ENCODE measurements around the gene MYH9.

The MYH9 gene

DNA sequence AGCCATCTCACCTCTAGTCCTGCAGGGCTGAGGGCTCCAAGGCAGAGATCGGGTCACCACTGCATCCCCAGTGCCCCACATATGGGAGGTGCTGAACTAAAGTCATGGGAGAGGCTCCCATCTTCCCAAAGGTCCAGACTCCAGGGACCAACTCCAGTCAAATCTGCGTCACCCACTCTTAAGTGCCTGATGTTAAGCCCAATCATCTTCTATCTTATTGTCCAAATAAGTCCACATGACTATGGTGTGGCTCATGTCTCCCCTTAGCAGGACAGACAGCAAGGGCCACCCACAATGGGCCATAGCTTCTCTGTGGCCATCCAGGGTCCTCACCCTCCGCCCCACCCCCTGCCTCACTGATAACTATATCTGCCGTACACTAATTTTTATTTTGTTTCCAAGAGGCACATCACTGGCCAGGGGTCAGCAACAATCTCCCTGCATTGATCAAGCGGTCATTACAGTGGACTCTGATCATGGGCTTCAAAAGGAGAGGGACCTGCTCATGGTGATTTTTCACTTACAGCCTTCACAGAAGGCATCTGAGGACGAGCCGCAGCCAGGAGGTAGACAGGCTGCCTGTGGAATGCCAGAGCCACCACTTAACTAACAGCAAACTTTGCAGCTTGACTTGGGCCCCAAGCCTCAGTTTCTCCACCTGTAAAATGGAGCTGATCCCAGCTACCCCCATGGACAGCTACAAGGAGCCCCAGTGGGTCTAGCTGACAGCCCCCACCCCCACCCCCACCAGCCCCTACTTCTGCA, 23.3 kb downstream of the MYH9 start:
- no peak for DNase-seq (ENCODE audit: low spot score)
- TF ChIP-seq, protein P1, sequence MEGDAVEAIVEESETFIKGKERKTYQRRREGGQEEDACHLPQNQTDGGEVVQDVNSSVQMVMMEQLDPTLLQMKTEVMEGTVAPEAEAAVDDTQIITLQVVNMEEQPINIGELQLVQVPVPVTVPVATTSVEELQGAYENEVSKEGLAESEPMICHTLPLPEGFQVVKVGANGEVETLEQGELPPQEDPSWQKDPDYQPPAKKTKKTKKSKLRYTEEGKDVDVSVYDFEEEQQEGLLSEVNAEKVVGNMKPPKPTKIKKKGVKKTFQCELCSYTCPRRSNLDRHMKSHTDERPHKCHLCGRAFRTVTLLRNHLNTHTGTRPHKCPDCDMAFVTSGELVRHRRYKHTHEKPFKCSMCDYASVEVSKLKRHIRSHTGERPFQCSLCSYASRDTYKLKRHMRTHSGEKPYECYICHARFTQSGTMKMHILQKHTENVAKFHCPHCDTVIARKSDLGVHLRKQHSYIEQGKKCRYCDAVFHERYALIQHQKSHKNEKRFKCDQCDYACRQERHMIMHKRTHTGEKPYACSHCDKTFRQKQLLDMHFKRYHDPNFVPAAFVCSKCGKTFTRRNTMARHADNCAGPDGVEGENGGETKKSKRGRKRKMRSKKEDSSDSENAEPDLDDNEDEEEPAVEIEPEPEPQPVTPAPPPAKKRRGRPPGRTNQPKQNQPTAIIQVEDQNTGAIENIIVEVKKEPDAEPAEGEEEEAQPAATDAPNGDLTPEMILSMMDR (conservative IDR thresholded peaks at IDR 0.05; ENCODE audit: low read depth): no peak
- POLR2A ChIA-PET (ENCODE audit: low non-redundant PET): interaction anchor here (1.1 kb wide), 1 partner anchor 10 kb away, joined by 4 read pairs; no protein-coding TSS in a partner anchor
- CTCF ChIA-PET: no interaction called here
- peak overlapping the region; percentile 89 for H3K27ac ChIP-seq

DNA sequence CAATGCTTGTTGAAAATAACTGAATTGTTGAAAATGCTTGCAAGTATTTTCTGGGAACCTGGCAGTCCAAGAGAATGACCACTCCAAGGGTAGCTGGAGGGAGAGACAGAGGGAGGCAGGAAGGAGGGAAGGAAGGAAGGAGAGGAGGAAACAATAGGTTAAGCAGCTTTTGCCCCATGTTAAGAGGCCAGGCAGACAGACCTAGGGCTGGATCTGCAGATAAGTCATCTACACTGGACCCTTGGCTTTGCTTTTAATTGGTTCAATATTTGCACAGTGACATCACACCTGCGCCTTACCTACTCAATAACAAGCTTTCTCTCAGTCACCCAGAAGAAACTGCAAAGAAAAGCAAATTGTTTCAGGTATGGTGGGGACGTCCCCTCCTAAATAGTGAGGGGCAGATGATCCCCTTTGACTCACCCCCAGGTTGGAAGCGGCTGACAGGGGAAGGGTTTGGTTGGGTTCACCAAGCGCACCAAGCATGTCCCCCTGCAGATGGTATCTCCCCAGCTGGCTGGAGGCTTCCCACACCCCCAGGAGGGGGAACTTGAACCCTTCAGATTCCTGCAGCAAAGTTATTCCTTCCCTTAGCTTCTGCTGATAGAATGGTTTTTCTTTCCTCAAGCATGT, 24.3 kb downstream of the MYH9 start:
- POLR2A ChIA-PET (ENCODE audit: low non-redundant PET): no interaction called here
- TF ChIP-seq, protein P1 (conservative IDR thresholded peaks at IDR 0.05; ENCODE audit: low read depth): no peak
- CTCF ChIA-PET: no interaction called here
- H3K27ac ChIP-seq: peak overlapping the region; percentile 89
- no peak for DNase-seq (ENCODE audit: low spot score)

DNA sequence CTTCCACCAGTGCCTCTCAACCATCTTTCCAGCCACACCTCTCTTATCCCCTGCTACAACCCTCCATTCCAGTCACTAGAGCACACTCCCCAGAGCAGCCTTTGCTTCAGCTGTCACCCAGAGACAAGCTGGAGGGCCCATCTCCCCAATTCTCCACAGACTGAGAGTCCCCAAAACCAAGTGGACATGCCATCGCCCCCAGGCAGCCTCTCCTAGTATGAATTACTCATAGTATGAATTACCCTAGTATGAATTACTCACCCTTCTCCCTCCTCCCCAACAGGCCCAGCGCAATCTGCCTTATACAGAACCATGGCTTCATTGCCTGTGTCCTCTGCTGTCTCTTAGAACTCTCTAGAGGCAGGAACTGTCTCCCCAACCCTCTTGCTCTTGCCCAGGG, 24.8 kb downstream of the MYH9 start:
- POLR2A ChIA-PET (ENCODE audit: low non-redundant PET): no interaction called here
- CTCF ChIA-PET: interaction anchor here (0.6 kb wide), 1 partner anchor 129 kb away, joined by 3 read pairs; no protein-coding TSS in a partner anchor
- H3K27ac ChIP-seq: peak overlapping the region; percentile 89
- no peak for DNase-seq (ENCODE audit: low spot score)
- TF ChIP-seq, protein P1 (conservative IDR thresholded peaks at IDR 0.05; ENCODE audit: low read depth): no peak

DNA sequence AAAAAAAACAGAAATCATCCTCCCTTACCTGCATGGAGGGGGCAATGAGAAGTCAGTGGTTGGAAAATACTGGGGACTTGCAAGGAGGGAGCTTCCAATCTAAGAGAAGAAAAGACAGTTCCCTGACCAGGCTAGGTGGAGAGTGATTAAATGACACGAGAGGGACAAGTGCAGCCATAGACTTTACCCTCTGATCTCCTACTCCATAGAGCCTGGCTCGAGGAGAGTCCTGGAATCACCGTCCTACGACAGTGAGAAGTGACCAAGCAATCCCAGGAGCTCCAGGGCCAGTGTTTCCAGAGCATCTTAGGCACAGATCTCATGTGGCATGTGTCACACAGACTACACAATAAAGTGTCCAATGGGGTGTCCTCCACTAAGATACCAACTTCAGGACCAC, 25.7 kb downstream of the MYH9 start:
- no peak for DNase-seq (ENCODE audit: low spot score)
- ChIA-PET CTCF (interaction anchor here (0.5 to 0.6 kb wide), 2 partner anchors 61 to 129 kb away, joined by 3 to 4 read pairs; no protein-coding TSS in a partner anchor), POLR2A (ENCODE audit: low non-redundant PET) (no interaction called here)
- TF ChIP-seq, protein P1 (conservative IDR thresholded peaks at IDR 0.05; ENCODE audit: low read depth): no peak
- peak overlapping the region; percentile 89 for H3K27ac ChIP-seq

DNA sequence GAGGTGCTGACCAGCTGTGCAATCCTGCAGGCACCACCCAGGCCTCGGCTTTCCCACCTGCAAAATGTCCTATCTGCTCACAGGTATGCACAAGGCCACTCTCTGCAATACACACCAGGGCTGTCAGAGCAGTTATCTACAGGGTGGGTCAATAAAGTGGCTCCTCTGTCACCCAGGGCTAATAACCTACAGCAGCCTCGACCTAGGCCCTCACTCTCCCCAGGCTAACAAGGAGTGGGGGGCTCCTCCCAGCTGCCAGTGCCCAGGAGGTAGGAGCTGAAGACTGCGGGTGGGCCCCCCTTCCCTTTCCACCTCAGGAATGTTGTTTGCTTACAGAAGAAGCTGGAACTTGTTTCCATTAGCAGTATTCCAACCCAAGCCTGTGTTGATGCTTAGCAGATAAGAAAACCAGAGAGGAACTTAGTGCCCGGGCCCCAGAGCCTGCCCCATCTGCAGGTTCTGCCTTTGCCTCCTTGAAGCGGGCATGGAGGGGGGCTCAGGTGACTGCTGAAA, 26.8 kb downstream of the MYH9 start:
- peak overlapping the region; percentile 89 for H3K27ac ChIP-seq
- ChIA-PET POLR2A (ENCODE audit: low non-redundant PET) (no interaction called here), CTCF (no interaction called here)
- no peak for DNase-seq (ENCODE audit: low spot score)
- TF ChIP-seq, protein P1 (conservative IDR thresholded peaks at IDR 0.05; ENCODE audit: low read depth): no peak

DNA sequence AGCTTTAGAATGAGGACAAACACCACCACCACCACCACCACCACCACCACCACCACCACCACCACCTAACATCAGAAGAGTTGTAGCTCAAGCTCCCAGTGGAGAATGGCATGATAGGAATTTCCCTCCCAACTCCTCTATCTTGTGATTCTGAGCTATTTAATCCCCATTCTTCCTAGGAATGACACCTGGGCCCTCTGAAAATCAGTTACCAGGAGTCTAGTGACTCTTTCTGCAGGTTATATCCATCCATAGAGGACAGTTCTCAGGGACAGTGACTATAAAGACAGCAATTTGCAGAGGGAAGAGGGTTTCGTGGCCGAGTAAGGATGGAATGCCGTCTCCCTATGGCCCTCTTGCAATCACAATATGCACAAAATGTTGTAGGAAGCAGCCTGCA, 27.8 kb downstream of the MYH9 start:
- POLR2A ChIA-PET (ENCODE audit: low non-redundant PET): no interaction called here
- peak overlapping the region; percentile 89 for H3K27ac ChIP-seq
- CTCF ChIA-PET: no interaction called here
- TF ChIP-seq, protein P1 (conservative IDR thresholded peaks at IDR 0.05; ENCODE audit: low read depth): no peak
- no peak for DNase-seq (ENCODE audit: low spot score)
